PFSK-1 (cell line): ENCODE measurements around the gene DENND6B.

ENCODE experiments used
- FOXP2 ChIP-seq: optimal IDR thresholded peaks from 2 replicates; pipeline ENCODE3; 2011; ENCODE audit warnings: borderline replicate concordance, control low read depth, inconsistent platforms; ENCODE audit not compliant: insufficient read depth; ENCODE audit errors: extremely low read length, extremely low read depth
- POLR2AphosphoS5 ChIP-seq: IDR thresholded peaks from 2 replicates; pipeline ENCODE4 v1.6.1; 2012; ENCODE audit warnings: low read depth, mild to moderate bottlenecking, control low read depth, low read length, moderate library complexity
- SIN3A ChIP-seq: IDR thresholded peaks from 2 replicates; pipeline ENCODE4 v1.6.1; 2012; ENCODE audit warnings: mild to moderate bottlenecking, low read length, moderate library complexity, borderline replicate concordance; ENCODE audit not compliant: insufficient read depth
- TAF1 ChIP-seq: IDR thresholded peaks from 2 replicates; pipeline ENCODE4 v1.6.1; 2012; ENCODE audit warnings: low read length, control low read depth, borderline replicate concordance; ENCODE audit not compliant: insufficient read depth
- TF ChIP-seq, protein P1 (sequence below), 2 experiments: IDR thresholded peaks; 2 replicates each; pipeline versions ENCODE4 v1.6.1 to v1.8.0; 2011 to 2012; ENCODE audit warnings: low read depth in 2 of 2, low read length in 2 of 2, control low read depth in 1 of 2, inconsistent platforms in 1 of 2, mild to moderate bottlenecking in 1 of 2, moderate library complexity in 1 of 2; ENCODE audit not compliant: insufficient read depth in 1 of 2

Gene DENND6B

DNA sequence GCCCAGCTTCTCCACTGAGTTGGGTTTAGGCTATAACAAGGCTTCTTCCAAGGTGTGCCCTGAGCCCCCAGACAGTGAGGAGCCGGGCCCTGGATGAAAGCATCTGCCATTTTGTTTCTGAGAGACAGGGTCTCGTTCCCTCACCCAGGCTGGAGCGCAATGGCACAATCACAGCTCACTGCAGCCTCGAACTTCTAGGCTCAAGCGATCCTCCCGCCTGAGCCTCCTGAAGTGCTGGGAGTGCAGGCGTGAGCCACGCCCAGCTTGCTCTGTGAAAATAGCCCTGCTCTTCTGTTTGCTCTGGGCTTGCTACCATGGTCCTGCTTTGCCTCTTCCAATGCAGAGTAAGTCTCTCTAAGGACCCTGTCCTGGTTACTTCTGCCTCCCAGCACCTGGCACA, 6.7 kb downstream of the DENND6B start:
- TF ChIP-seq, protein P1, sequence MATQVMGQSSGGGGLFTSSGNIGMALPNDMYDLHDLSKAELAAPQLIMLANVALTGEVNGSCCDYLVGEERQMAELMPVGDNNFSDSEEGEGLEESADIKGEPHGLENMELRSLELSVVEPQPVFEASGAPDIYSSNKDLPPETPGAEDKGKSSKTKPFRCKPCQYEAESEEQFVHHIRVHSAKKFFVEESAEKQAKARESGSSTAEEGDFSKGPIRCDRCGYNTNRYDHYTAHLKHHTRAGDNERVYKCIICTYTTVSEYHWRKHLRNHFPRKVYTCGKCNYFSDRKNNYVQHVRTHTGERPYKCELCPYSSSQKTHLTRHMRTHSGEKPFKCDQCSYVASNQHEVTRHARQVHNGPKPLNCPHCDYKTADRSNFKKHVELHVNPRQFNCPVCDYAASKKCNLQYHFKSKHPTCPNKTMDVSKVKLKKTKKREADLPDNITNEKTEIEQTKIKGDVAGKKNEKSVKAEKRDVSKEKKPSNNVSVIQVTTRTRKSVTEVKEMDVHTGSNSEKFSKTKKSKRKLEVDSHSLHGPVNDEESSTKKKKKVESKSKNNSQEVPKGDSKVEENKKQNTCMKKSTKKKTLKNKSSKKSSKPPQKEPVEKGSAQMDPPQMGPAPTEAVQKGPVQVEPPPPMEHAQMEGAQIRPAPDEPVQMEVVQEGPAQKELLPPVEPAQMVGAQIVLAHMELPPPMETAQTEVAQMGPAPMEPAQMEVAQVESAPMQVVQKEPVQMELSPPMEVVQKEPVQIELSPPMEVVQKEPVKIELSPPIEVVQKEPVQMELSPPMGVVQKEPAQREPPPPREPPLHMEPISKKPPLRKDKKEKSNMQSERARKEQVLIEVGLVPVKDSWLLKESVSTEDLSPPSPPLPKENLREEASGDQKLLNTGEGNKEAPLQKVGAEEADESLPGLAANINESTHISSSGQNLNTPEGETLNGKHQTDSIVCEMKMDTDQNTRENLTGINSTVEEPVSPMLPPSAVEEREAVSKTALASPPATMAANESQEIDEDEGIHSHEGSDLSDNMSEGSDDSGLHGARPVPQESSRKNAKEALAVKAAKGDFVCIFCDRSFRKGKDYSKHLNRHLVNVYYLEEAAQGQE (IDR thresholded peaks at IDR 0.05; ENCODE audit: insufficient read depth in 1 of 2, low read depth in 2 of 2, low read length in 2 of 2) = no peak
- TF ChIP-seq SIN3A (no peak), POLR2AphosphoS5 (no peak)

- TF ChIP-seq, protein P1 (IDR thresholded peaks at IDR 0.05; ENCODE audit: insufficient read depth in 1 of 2, low read depth in 2 of 2, low read length in 2 of 2) = no peak
- no peak for TF ChIP-seq SIN3A
- TF ChIP-seq POLR2AphosphoS5 = no peak
- TF ChIP-seq TAF1 = no peak
- TF ChIP-seq FOXP2 = no peak
Observed at GRCh38 chr22:50319503-50319951, 7.3 kb downstream of the DENND6B start.

DNA sequence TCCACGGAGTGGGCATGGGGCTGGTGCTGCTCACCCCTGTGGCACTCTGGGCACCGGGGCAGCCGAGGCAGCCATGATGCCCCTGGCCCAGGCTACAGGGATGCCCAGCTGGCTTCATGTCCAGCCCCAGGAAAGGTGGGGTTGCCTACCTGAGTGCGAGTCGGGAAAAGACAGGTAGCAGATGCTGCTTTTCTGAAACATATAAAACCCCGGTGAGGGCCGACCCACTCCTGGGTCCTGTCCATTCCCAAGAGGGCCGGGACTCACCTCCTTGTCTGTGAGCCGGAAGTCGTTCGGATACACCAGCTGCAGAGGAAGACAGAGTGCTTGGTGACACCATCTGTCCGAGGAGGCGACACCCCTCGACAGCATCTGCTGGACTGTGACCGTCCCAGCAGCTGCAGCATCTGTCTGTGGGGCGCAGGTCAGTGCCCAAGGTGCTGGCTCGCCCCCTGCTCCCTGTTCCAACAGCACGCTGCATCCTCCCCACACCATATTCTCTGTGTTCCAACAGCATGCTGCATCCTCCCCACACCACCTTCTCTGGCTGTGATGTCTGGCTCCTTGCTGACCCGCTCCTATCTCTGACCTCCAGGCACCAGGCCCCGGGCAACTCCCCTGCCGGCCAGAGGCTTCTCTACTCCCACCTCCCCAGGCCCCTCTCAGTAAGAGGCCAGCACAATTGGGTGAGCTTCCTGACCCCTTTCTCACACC, 8.0 kb downstream of the DENND6B start:
- no peak for TF ChIP-seq TAF1
- no peak for TF ChIP-seq POLR2AphosphoS5
- TF ChIP-seq SIN3A = no peak
- TF ChIP-seq, protein P1 (IDR thresholded peaks at IDR 0.05; ENCODE audit: insufficient read depth in 1 of 2, low read depth in 2 of 2, low read length in 2 of 2) = no peak
- TF ChIP-seq FOXP2 = no peak

DNA sequence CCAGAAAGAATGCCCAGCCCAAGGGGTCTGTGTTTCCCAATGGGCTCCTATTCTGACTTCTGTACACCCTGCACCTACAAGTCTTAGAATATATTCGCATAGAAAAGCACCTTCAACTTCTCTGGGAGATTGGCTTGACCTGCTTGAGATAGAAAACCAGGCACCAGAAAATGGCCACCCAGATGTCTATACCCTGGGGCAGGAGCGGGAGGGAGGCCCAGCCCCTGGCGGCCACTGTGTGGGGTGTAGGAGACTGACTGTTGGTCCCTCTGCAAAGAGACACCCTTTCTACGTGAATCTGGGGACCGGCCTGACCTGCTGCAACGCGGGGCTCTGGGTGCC, 8.5 kb downstream of the DENND6B start:
- no peak for TF ChIP-seq SIN3A
- TF ChIP-seq POLR2AphosphoS5 = no peak
- TF ChIP-seq, protein P1 (IDR thresholded peaks at IDR 0.05; ENCODE audit: insufficient read depth in 1 of 2, low read depth in 2 of 2, low read length in 2 of 2) = no peak
- TF ChIP-seq TAF1 = no peak
- TF ChIP-seq FOXP2 = no peak

DNA sequence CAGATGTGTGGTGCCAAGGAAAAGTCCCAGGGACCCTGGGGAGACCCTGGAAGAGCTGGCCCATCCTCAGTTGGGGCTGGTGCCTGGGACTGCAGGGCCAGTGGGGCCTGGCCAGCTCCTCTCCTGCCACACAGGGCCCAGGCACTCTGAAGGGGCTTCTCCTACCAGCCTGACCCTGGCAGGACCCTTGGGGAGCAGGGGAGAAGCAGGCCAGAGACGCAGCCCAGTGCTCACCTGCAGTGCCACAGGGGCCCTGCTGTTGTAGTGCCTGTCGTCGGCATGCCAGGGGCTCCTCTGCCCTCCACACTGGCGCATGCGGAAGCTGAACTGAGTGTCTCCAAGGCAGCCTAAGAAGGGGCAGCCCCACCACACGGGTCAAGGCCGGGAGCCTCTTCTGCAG, 9.1 kb downstream of the DENND6B start:
- TF ChIP-seq, protein P1 (IDR thresholded peaks at IDR 0.05; ENCODE audit: insufficient read depth in 1 of 2, low read depth in 2 of 2, low read length in 2 of 2) = no peak
- TF ChIP-seq TAF1 (no peak), SIN3A (no peak)
